Measurements from ENCODE around the gene ANKS1B. TPM values are rescaled to one million over a fixed set of nuclear protein-coding genes. Genes with fewer than 3 reads are reported as not detected.

ANKS1B gene
- total RNA-seq, 4 donors from 2014 or later, result 14.0 to 38.4 (median 28.6) TPM

DNA sequence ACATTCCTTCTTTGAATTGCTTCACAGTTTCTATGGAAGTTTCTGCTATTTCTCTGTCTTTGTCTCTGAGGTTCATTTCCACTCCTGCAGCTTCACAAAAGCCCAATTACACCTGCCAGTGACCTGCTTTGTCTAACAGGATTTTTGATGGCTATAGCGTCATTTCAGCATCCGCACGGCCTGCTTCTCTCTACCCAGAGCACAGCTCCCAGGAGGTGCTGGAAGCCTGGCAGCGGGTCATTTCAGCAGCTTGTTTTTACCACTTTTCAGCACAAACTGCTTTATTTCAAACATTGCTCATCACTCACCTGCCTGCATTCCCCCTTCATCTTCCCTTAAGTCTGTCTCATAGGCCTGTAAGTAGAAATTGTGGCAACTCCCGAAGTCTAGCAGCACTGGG is 771.7 kb downstream of the ANKS1B start:
- Histone ChIP-seq H3K4me3 (no peak overlapping the region), H3K4me1 (no peaks in the 10 kb centered on the region), H3K27me3 (no peaks in the 10 kb centered on the region), H3K9me3 (peaks cover 0 to 47% (median 5%) of the 10 kb centered on the region in 4 donors), H3K27ac (no peak overlapping the region), H3K36me3 (peaks cover 0 to 4% (median 0%) of the 10 kb centered on the region in 3 donors)
- WGBS, 2 donors, result 73 to 74% methylated on average over 5 of the region's 5 CpGs
- no peak for TF ChIP-seq EP300 (IDR thresholded peaks at IDR 0.05)
- TF ChIP-seq, protein P1, sequence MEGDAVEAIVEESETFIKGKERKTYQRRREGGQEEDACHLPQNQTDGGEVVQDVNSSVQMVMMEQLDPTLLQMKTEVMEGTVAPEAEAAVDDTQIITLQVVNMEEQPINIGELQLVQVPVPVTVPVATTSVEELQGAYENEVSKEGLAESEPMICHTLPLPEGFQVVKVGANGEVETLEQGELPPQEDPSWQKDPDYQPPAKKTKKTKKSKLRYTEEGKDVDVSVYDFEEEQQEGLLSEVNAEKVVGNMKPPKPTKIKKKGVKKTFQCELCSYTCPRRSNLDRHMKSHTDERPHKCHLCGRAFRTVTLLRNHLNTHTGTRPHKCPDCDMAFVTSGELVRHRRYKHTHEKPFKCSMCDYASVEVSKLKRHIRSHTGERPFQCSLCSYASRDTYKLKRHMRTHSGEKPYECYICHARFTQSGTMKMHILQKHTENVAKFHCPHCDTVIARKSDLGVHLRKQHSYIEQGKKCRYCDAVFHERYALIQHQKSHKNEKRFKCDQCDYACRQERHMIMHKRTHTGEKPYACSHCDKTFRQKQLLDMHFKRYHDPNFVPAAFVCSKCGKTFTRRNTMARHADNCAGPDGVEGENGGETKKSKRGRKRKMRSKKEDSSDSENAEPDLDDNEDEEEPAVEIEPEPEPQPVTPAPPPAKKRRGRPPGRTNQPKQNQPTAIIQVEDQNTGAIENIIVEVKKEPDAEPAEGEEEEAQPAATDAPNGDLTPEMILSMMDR (IDR thresholded peaks at IDR 0.05), result no peak
- TF ChIP-seq POLR2A (IDR thresholded peaks at IDR 0.05), result no peak
- no peak for DNase-seq (ENCODE audit: low spot score in 2 of 2)

DNA sequence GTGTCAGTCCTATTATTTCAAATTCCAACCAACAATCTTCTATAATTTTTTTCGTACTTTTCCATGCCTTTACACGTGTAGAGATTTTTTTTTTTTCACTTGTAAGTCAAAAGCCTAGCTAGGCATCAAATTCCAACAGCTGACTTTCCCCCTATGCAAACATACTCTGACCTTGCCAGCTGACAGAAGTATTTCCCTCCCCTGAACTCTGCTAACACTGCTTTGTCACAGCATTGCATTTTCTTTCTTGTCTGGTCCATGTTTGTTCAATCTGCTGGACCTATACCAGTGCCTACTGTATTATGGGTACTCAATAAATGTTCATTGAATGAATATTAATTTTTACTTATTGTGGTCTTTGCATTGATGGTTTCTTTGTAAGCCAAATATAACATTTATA is 772.5 kb downstream of the ANKS1B start:
- Histone ChIP-seq H3K27ac (no peak overlapping the region), H3K36me3 (peaks cover 0 to 4% (median 0%) of the 10 kb centered on the region in 3 donors), H3K27me3 (no peaks in the 10 kb centered on the region), H3K4me3 (no peak overlapping the region), H3K9me3 (peaks cover 0 to 47% (median 5%) of the 10 kb centered on the region in 4 donors), H3K4me1 (no peaks in the 10 kb centered on the region)
- DNase-seq (ENCODE audit: low spot score in 2 of 2), result no peak
- 57 to 67% methylated on average over 2 of the region's 2 CpGs for WGBS, 2 donors
- TF ChIP-seq POLR2A (IDR thresholded peaks at IDR 0.05), result no peak
- TF ChIP-seq, protein P1 (IDR thresholded peaks at IDR 0.05), result no peak
- no peak for TF ChIP-seq EP300 (IDR thresholded peaks at IDR 0.05)

DNA sequence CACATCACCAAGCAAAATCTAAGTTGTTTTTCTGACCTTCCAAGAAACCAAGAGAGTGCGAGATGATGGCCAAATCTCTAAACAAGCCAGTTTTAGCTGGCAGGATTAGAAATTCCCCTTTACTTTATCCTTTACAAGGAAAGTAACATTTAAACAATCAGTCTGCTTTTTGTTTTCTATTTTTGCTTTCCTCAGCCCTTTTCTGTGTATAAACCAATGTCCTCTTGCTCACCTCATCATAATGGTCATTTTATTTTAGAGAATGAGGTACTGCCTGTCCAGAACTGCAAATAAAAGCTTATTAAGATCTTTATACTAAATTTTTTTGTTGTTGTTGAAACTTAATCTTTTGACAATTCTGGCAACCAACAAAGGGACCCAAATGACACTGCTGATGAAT is 779.6 kb downstream of the ANKS1B start:
- WGBS, 2 donors, result 79 to 81% methylated on average over 1 of the region's 1 CpG
- H3K9me3 ChIP-seq, result peaks cover 0 to 11% (median 3%) of the 10 kb centered on the region in 4 donors
- H3K4me3 ChIP-seq, result no peak overlapping the region
- H3K27me3 ChIP-seq, result no peaks in the 10 kb centered on the region
- no peaks in the 10 kb centered on the region for H3K36me3 ChIP-seq
- TF ChIP-seq EP300 (IDR thresholded peaks at IDR 0.05), result no peak
- TF ChIP-seq POLR2A (IDR thresholded peaks at IDR 0.05), result no peak
- TF ChIP-seq, protein P1 (IDR thresholded peaks at IDR 0.05), result no peak
- no peak for DNase-seq (ENCODE audit: low spot score in 2 of 2)
- H3K4me1 ChIP-seq, result no peaks in the 10 kb centered on the region
- no peak overlapping the region for H3K27ac ChIP-seq

DNA sequence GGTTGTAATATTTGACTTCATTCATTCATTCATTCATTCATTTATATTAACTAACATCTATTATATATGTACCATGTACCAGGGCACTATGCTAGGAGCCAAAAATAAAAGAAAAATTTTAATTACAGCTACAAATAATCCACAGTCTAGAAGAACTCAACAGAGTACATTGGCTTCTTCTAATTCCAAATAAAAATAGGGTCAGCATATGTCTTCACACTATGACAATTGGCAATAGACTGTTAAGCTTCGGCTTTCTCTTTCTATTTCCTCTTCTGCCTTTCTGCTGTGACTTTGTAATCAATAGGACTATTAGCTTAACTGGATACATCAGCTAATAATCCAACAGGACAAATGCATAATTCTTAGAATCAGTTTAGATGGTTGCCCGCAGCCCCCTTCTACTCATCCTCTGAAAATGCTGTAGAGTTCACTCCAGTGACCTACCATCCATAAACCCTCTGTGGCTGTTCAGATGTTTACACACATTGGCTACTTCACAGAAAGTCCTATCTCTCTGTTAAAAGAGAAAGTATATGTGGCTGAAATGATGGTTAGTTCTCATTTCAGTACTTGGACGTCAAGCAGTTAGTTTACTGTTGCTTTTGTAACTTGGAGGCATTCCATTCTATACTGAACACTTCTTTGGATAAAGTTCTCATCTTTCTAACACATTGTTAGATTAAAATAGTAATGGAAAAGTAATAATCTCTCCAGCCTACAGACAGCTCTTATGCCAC is 782.7 kb downstream of the ANKS1B start:
- WGBS, 2 donors, result 87 to 90% methylated on average over 3 of the region's 3 CpGs
- no peak overlapping the region for H3K27ac ChIP-seq
- no peak for TF ChIP-seq EP300 (IDR thresholded peaks at IDR 0.05)
- no peak for TF ChIP-seq POLR2A (IDR thresholded peaks at IDR 0.05)
- TF ChIP-seq, protein P1 (IDR thresholded peaks at IDR 0.05), result no peak
- DNase-seq (ENCODE audit: low spot score in 2 of 2), result no peak
- no peaks in the 10 kb centered on the region for H3K27me3 ChIP-seq
- H3K4me3 ChIP-seq, result no peak overlapping the region
- no peaks in the 10 kb centered on the region for H3K9me3 ChIP-seq
- no peaks in the 10 kb centered on the region for H3K4me1 ChIP-seq
- no peaks in the 10 kb centered on the region for H3K36me3 ChIP-seq

DNA sequence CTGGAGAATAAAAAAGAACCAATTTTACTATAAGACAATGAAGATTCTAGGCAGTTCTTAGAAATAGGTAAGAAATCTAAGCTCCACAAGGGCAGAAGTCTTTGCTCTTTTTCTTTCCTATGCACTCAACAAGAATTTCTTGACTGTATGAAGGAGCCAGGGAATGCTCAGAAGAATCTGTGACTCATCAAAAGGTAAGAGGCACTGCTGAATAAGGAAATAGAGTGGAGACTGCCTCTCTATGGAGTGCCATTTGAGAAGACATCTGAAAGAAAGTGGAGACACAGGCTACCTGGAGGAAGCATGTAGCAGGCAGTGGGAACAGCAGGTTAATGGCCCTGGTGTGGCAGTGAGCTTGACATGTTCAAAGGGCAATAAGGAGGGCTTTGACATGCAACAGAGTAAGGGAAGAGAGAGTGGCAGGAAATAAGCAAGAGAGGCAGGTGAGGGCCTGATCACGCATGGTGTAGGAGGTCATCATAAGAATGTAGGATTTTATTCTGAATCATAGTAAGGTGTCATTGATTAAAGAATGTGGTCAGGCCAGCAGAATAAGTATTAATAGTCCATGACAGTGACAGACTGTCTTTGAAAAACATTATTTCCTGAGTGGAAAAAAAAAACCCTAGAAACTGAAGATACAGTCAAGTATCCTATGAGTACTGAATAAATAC is 783.9 kb downstream of the ANKS1B start:
- Histone ChIP-seq H3K27me3 (no peaks in the 10 kb centered on the region), H3K4me3 (no peak overlapping the region), H3K27ac (no peak overlapping the region), H3K9me3 (no peaks in the 10 kb centered on the region), H3K36me3 (no peaks in the 10 kb centered on the region), H3K4me1 (no peaks in the 10 kb centered on the region)
- WGBS, 2 donors, result 0 to 34% methylated on average over 1 of the region's 1 CpG
- TF ChIP-seq EP300 (IDR thresholded peaks at IDR 0.05), result no peak
- TF ChIP-seq POLR2A (IDR thresholded peaks at IDR 0.05), result no peak
- TF ChIP-seq, protein P1 (IDR thresholded peaks at IDR 0.05), result no peak
- DNase-seq (ENCODE audit: low spot score in 2 of 2), result no peak
